ENCODE data around the gene RGL3.
A peak's percentile ranks its signal among the peaks of the same experiment; 100 is the strongest.
"Not testable (repeated sequence)": the region's sequence is repeated elsewhere in the genome, so short reads cannot be mapped to it uniquely, and the experiment has no call there.

Gene RGL3

GRCh38 chr19:11434703-11435056 is 15.6 kb upstream of the RGL3 start:
- no peak for TF ChIP-seq CTCF (IDR thresholded peaks at IDR 0.05)
- Mint-ChIP-seq H3K36me3 (ENCODE audit: low read depth) (peaks cover 18% of the 10 kb centered on the region), H3K9me3 (no peaks in the 10 kb centered on the region), H3K4me1 (peaks cover 28% of the 10 kb centered on the region), H3K27ac (peak overlapping the region; percentile 99), H3K4me3 (peak overlapping the region; percentile 99), H3K27me3 (ENCODE audit: low read depth, poor library complexity) (peaks cover 4% of the 10 kb centered on the region)
- DNase-seq: no peak

- not testable (repeated sequence) for H3K9me3 Mint-ChIP-seq; H3K27me3 Mint-ChIP-seq (ENCODE audit: low read depth, poor library complexity); H3K27ac Mint-ChIP-seq; H3K4me3 Mint-ChIP-seq; DNase-seq
- peaks cover 18% of the 10 kb centered on the region for H3K36me3 Mint-ChIP-seq (ENCODE audit: low read depth)
- peaks cover 28% of the 10 kb centered on the region for H3K4me1 Mint-ChIP-seq
These were observed 14.4 kb upstream of the RGL3 start for GRCh38 chr19:11433526-11433925.

- TF ChIP-seq CTCF (IDR thresholded peaks at IDR 0.05): no peak
- H3K27ac Mint-ChIP-seq: no peak overlapping the region
- H3K4me1 Mint-ChIP-seq: peaks cover 16% of the 10 kb centered on the region
- no peaks in the 10 kb centered on the region for H3K36me3 Mint-ChIP-seq (ENCODE audit: low read depth)
- peaks cover 30% of the 10 kb centered on the region for H3K27me3 Mint-ChIP-seq (ENCODE audit: low read depth, poor library complexity)
- DNase-seq: no peak
- H3K4me3 Mint-ChIP-seq: no peak overlapping the region
- H3K9me3 Mint-ChIP-seq: peaks cover 5% of the 10 kb centered on the region
These were observed 7.5 kb upstream of the RGL3 start for GRCh38 chr19:11426656-11427055.

GRCh38 chr19:11425719-11426457 is 6.8 kb upstream of the RGL3 start:
- TF ChIP-seq CTCF (IDR thresholded peaks at IDR 0.05): no peak
- H3K4me3 Mint-ChIP-seq: no peak overlapping the region
- H3K27ac Mint-ChIP-seq: no peak overlapping the region
- peaks cover 5% of the 10 kb centered on the region for H3K9me3 Mint-ChIP-seq
- peaks cover 38% of the 10 kb centered on the region for H3K27me3 Mint-ChIP-seq (ENCODE audit: low read depth, poor library complexity)
- no peaks in the 10 kb centered on the region for H3K36me3 Mint-ChIP-seq (ENCODE audit: low read depth)
- H3K4me1 Mint-ChIP-seq: peaks cover 22% of the 10 kb centered on the region
- no peak for DNase-seq

GRCh38 chr19:11423791-11424181 is 4.7 kb upstream of the RGL3 start:
- H3K27ac Mint-ChIP-seq: no peak overlapping the region
- no peaks in the 10 kb centered on the region for H3K36me3 Mint-ChIP-seq (ENCODE audit: low read depth)
- no peak overlapping the region for H3K4me3 Mint-ChIP-seq
- peaks cover 55% of the 10 kb centered on the region for H3K27me3 Mint-ChIP-seq (ENCODE audit: low read depth, poor library complexity)
- TF ChIP-seq CTCF (IDR thresholded peaks at IDR 0.05): no peak
- DNase-seq: no peak
- peaks cover 5% of the 10 kb centered on the region for H3K9me3 Mint-ChIP-seq
- peaks cover 30% of the 10 kb centered on the region for H3K4me1 Mint-ChIP-seq

GRCh38 chr19:11423164-11423790 is 4.2 kb upstream of the RGL3 start:
- Mint-ChIP-seq H3K4me3 (no peak overlapping the region), H3K9me3 (peaks cover 5% of the 10 kb centered on the region), H3K27ac (no peak overlapping the region), H3K36me3 (ENCODE audit: low read depth) (no peaks in the 10 kb centered on the region), H3K4me1 (peaks cover 32% of the 10 kb centered on the region), H3K27me3 (ENCODE audit: low read depth, poor library complexity) (peaks cover 60% of the 10 kb centered on the region)
- TF ChIP-seq CTCF (IDR thresholded peaks at IDR 0.05): no peak
- no peak for DNase-seq
